Large intestine (tissue), 3 donors: Measurements from ENCODE around the gene NEMP1. TPM values are rescaled to one million over a fixed set of nuclear protein-coding genes. Genes with fewer than 3 reads are reported as not detected.
A peak's percentile ranks its signal among the peaks of the same experiment; 100 is the strongest.

Source experiments
- DNase-seq, 2 donors: peaks; one replicate each; pipeline versions ENCODE4 v3.0.0 to v3.0.0-alpha.2; 2013
- H3K27ac ChIP-seq: one replicate; pipeline ENCODE4 v1.5.1; 2013; ENCODE audit warnings: low read length
- H3K27me3 ChIP-seq: 2 replicates; pipeline ENCODE4 v1.6.1; 2013; ENCODE audit warnings: low read length; ENCODE audit not compliant: control insufficient read depth, insufficient read depth
- H3K36me3 ChIP-seq: 2 replicates; pipeline ENCODE4 v1.6.1; 2013; ENCODE audit warnings: low read length; ENCODE audit not compliant: control insufficient read depth, insufficient read depth
- H3K4me1 ChIP-seq: one replicate; pipeline ENCODE4 v1.6.1; 2013; ENCODE audit warnings: low read length; ENCODE audit not compliant: control insufficient read depth, insufficient read depth
- H3K4me3 ChIP-seq: one replicate; pipeline ENCODE4 v1.5.1; 2013; ENCODE audit warnings: low read length
- H3K9me3 ChIP-seq: one replicate; pipeline ENCODE4 v1.6.1; 2013; ENCODE audit warnings: mild to moderate bottlenecking, low read depth, low read length, moderate library complexity; ENCODE audit not compliant: control insufficient read depth
- WGBS: methylation state at CpG from one replicate; pipeline ENCODE4 v1.1.5; 2013; ENCODE audit warnings: low lambda C conversion rate; ENCODE audit not compliant: insufficient coverage; 5-methylcytosine and 5-hydroxymethylcytosine counted together
- polyA plus RNA-seq: library from polyadenylated mRNA; unstranded; fragments of 120-200 nt; gene quantifications from one replicate; pipeline ENCODE4 v1.2.1, GENCODE V29; 2013

The NEMP1 gene
- polyA plus RNA-seq, 1 donor = 12.0 TPM

- no peak overlapping the region for H3K27ac ChIP-seq
- H3K36me3 ChIP-seq = no peaks in the 10 kb centered on the region
- H3K4me1 ChIP-seq = no peaks in the 10 kb centered on the region
- 87% methylated on average over 3 of the region's 5 CpGs for WGBS
- H3K9me3 ChIP-seq = no peaks in the 10 kb centered on the region
- H3K4me3 ChIP-seq = no peak overlapping the region
- H3K27me3 ChIP-seq = no peaks in the 10 kb centered on the region
- DNase-seq = no peak
Measured at GRCh38 chr12:57119294-57120085, 40.9 kb upstream of the NEMP1 start.

GRCh38 chr12:57118711-57119271 lies 40.2 kb upstream of the NEMP1 start:
- WGBS = no CpG with 5 or more reads among the region's 1 CpG
- Histone ChIP-seq H3K4me1 (no peaks in the 10 kb centered on the region), H3K4me3 (no peak overlapping the region), H3K27ac (no peak overlapping the region), H3K27me3 (no peaks in the 10 kb centered on the region), H3K36me3 (no peaks in the 10 kb centered on the region), H3K9me3 (no peaks in the 10 kb centered on the region)
- no peak for DNase-seq

- no peaks in the 10 kb centered on the region for H3K9me3 ChIP-seq
- no peak overlapping the region for H3K4me3 ChIP-seq
- no peaks in the 10 kb centered on the region for H3K36me3 ChIP-seq
- DNase-seq = no peak
- peaks cover 14% of the 10 kb centered on the region for H3K4me1 ChIP-seq
- no peaks in the 10 kb centered on the region for H3K27me3 ChIP-seq
- WGBS = 57% methylated on average over 1 of the region's 5 CpGs
- H3K27ac ChIP-seq = no peak overlapping the region
Measured at GRCh38 chr12:57116580-57117281, 38.1 kb upstream of the NEMP1 start.

DNA sequence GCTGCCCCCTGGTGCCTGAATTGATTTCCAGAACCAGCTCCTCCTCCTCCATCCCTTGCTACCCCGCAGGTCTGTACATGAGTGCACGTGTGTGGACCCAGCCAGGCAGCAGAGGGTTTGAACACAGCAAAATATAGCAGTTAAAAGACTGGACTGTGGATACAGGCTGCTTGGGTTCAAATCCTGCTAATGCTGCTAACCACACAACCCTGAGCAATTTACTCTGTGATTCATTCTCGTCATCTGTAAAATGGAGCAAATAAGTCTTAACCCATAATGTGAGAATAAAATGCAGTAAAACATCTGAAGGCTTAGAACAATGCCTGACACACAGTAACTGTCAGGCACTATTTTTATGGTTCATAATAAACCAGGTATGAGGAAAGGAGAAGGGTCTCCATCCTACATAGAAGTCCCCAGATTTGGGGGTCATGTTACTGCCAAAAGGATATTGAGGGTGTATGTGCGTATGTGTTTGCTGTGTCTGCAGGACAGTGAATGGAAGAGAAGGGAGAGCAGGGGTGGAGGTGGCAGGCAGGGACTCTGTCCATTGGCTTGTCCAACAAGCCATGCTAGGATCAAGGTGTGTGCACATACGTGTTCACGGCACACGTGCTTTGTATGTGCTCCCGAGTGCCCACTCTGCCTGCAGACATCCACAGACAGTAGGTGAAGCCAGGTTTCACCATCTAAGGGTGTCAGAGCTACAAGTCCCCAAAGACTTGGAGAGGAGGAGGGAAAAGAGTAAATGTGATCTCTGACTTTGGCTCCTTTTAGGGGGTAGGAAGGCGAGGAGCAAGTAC lies 34.1 kb upstream of the NEMP1 start:
- Histone ChIP-seq H3K27me3 (no peaks in the 10 kb centered on the region), H3K36me3 (peaks cover 7% of the 10 kb centered on the region), H3K9me3 (no peaks in the 10 kb centered on the region), H3K4me1 (peaks cover 27% of the 10 kb centered on the region), H3K27ac (peak overlapping the region; percentile 95), H3K4me3 (peak overlapping the region; percentile 86)
- no CpG with 5 or more reads among the region's 9 CpGs for WGBS
- DNase-seq = no peak

GRCh38 chr12:57111031-57111734 lies 32.6 kb upstream of the NEMP1 start, which contains the start of gene STAT6:
Gene STAT6 (minus strand): TSS chr12:57111362. CDS start chr12:57108278, 3,084 bp downstream.
- peaks cover 19% of the 10 kb centered on the region for H3K36me3 ChIP-seq
- H3K27me3 ChIP-seq = no peaks in the 10 kb centered on the region
- H3K9me3 ChIP-seq = no peaks in the 10 kb centered on the region
- H3K4me1 ChIP-seq = peaks cover 27% of the 10 kb centered on the region
- peak within 1 kb of the TSS; percentile 86 for H3K4me3 ChIP-seq
- peak; percentile 88 to 94 for DNase-seq
- peak within 1 kb of the TSS; percentile 95 for H3K27ac ChIP-seq
- WGBS = no CpG with 5 or more reads among the region's 13 CpGs

GRCh38 chr12:57110104-57111030 lies 31.8 kb upstream of the NEMP1 start:
- WGBS = no CpG with 5 or more reads among the region's 28 CpGs
- DNase-seq = peak in 1 of 2 donors; percentile 72
- no peaks in the 10 kb centered on the region for H3K27me3 ChIP-seq
- peak overlapping the region; percentile 95 for H3K27ac ChIP-seq
- H3K4me3 ChIP-seq = peak overlapping the region; percentile 86
- peaks cover 27% of the 10 kb centered on the region for H3K4me1 ChIP-seq
- H3K9me3 ChIP-seq = no peaks in the 10 kb centered on the region
- H3K36me3 ChIP-seq = peaks cover 27% of the 10 kb centered on the region

GRCh38 chr12:57109207-57110103 lies 30.9 kb upstream of the NEMP1 start:
- Histone ChIP-seq H3K27ac (peak overlapping the region; percentile 95), H3K27me3 (no peaks in the 10 kb centered on the region), H3K4me1 (peaks cover 27% of the 10 kb centered on the region), H3K4me3 (peak overlapping the region; percentile 86), H3K36me3 (peaks cover 37% of the 10 kb centered on the region), H3K9me3 (no peaks in the 10 kb centered on the region)
- WGBS = 88% methylated on average over 3 of the region's 7 CpGs
- no peak for DNase-seq

DNA sequence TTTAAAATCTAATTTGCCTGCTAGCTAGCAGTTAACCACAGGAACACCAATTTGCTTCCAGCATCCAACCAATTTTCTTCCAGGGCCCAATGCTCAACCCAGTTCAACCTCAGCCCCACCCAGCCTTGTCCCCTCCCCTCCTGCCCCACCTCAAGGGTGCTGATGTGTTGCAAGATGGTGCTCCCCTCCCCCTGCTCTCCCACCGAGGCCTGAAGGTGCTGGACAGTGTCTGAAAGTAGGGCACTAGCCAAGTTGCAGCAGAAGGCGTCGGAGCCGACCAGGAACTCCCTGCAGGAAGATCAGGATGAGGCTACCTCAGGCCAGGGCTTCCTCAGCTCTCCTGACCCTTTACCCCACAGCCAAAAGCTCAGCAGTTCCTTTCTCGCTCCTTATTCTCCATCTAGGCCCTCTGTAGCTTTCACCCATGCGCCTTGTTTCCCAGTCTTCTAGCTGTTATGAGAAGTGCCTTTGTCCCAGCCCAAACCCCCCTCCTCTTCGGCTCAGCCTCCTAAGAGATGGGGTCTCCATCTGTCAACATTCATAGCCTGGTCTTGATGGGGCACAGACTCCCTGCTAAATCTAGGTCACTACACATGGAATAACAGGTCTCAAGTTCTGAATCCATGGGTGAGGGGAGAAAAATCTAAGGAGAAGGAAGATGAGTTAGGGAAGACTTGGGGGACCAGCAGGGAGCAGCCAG lies 29.0 kb upstream of the NEMP1 start:
- no peak for DNase-seq
- 100% methylated on average over 1 of the region's 7 CpGs for WGBS
- H3K4me1 ChIP-seq = peaks cover 20% of the 10 kb centered on the region
- no peak overlapping the region for H3K27ac ChIP-seq
- no peaks in the 10 kb centered on the region for H3K9me3 ChIP-seq
- H3K27me3 ChIP-seq = no peaks in the 10 kb centered on the region
- peaks cover 46% of the 10 kb centered on the region for H3K36me3 ChIP-seq
- H3K4me3 ChIP-seq = no peak overlapping the region
